ENCODE results near the gene ACOT4.
"Not testable (repeated sequence)": the region's sequence is repeated elsewhere in the genome, so short reads cannot be mapped to it uniquely, and the experiment has no call there.

- not testable (repeated sequence) for TF ChIP-seq EZH2 (IDR thresholded peaks at IDR 0.05; ENCODE audit: low read length, unreplicated experiment); CTCF (conservative IDR thresholded peaks at IDR 0.05; ENCODE audit: low read depth, low read length)
These were observed 9.3 kb upstream of the ACOT4 start for GRCh38 chr14:73582102-73582979.

Measured in PC-3 (cell line).